GM06990 (cell line): ENCODE results near the gene CSMD2.

ENCODE experiments used
- DNase-seq: peaks from one replicate; pipeline ENCODE4 v3.0.0-alpha.2; 2011; ENCODE audit not compliant: insufficient read length; ENCODE audit errors: extremely low read depth
- H3K27me3 ChIP-seq: replicated peaks from 2 replicates; pipeline ENCODE4 v1.6.0; 2011; ENCODE audit warnings: low read length; ENCODE audit not compliant: control insufficient read depth, insufficient read depth
- H3K36me3 ChIP-seq: 2 replicates; pipeline ENCODE4 v1.5.1; 2011; ENCODE audit warnings: low read length; ENCODE audit not compliant: control insufficient read depth, insufficient read depth
- H3K4me3 ChIP-seq: replicated peaks from 2 replicates; pipeline ENCODE4 v1.5.1; 2011; ENCODE audit warnings: low read depth, mild to moderate bottlenecking, control low read depth, low read length
- CTCF ChIP-seq: IDR thresholded peaks from 2 replicates; pipeline ENCODE4 v1.5.1; 2011; ENCODE audit warnings: low read length, control low read depth, mild to moderate bottlenecking, inconsistent platforms; ENCODE audit not compliant: insufficient read depth, poor library complexity, severe bottlenecking

CSMD2 gene

GRCh38 chr1:33876970-33877650 is 287.9 kb downstream of the CSMD2 start:
- DNase-seq: no peak
- TF ChIP-seq CTCF: no peak
- Histone ChIP-seq H3K36me3 (no peaks in the 10 kb centered on the region), H3K27me3 (no peaks in the 10 kb centered on the region; the same call in 1 of the 2 replicates), H3K4me3 (no peak overlapping the region)

DNA sequence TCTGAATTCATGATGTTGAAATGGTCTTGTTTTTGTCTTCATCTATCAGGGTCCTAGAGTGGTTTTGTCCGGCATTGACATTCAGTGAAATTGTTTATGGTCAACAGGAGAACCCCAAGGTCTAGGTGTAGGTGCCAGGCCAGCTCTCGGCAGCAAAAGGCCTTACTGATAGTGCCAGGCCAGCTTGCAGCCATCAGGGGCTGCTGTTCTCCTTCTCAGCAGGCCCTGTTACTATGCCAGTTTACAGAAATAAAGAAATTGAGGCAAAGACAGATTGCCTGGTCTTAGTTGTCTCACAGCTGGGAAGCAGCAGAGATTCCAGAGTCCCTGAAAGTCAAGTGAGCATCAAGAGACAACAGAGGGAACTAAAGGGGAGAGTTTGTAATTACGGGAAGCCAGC is 289.2 kb downstream of the CSMD2 start:
- no peaks in the 10 kb centered on the region; the same call in 1 of the 2 replicates for H3K27me3 ChIP-seq
- no peaks in the 10 kb centered on the region for H3K36me3 ChIP-seq
- H3K4me3 ChIP-seq: no peak overlapping the region
- no peak for DNase-seq
- peak; percentile 27 for TF ChIP-seq CTCF

DNA sequence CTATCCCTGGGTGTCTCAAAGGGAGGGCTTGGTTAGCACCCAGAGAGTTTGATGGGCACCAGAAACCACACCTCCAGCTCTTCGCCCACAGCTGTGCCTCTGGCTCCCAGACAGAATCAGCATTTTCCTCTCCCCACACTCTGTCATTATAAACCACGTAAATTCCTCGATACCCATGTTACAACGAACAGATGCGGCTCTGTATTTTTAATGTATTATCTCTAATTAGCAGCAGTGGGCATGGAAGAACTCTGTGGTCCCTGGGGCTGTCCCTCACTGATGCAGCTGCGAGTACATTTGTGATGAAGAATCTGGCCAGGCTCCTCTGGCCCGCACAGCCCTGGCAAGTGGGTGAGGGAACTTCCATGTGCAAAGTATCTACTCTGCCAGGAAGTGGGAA is 290.4 kb downstream of the CSMD2 start:
- no peak for DNase-seq
- no peak for TF ChIP-seq CTCF
- Histone ChIP-seq H3K4me3 (no peak overlapping the region), H3K27me3 (no peaks in the 10 kb centered on the region; the same call in 1 of the 2 replicates), H3K36me3 (no peaks in the 10 kb centered on the region)

GRCh38 chr1:33872683-33873082 is 292.3 kb downstream of the CSMD2 start:
- DNase-seq: no peak

DNA sequence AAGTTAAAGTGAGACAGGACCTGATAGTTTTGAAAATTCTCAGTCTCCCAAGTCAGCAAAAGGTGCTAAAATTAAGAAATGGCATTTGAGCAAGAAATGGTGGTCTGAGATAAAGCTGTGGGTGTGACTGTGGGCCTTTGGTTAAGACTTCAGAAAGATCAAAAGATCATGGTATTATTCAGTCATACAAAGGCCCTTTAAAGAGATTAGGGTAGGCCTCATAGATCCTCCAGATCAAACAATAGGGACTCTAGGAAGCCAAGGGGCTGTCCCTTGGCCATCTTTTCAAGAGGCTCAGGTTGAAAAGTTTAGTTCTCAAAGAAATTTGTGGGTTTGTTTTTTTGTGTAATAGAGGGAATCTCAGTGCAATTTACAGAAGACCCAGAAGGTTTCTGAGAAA is 292.8 kb downstream of the CSMD2 start:
- no peak for DNase-seq
- Histone ChIP-seq H3K36me3 (no peaks in the 10 kb centered on the region), H3K27me3 (no peaks in the 10 kb centered on the region; the same call in 1 of the 2 replicates), H3K4me3 (no peak overlapping the region)
- no peak for TF ChIP-seq CTCF

More at GRCh38 chr1:33872683-33873082, 292.3 kb downstream of the CSMD2 start:
- no peaks in the 10 kb centered on the region; the same call in 1 of the 2 replicates for H3K27me3 ChIP-seq
- no peaks in the 10 kb centered on the region for H3K36me3 ChIP-seq
- no peak overlapping the region for H3K4me3 ChIP-seq
- no peak for TF ChIP-seq CTCF
